T1000 (cell line): ENCODE measurements around the gene TNFRSF19.
A peak's percentile ranks its signal among the peaks of the same experiment; 100 is the strongest.

ENCODE experiments used
- DNase-seq: peaks from one replicate; lab custom pipeline; 2025; ENCODE audit warnings: mixed read lengths; lab: John Stamatoyannopoulos, UW

Gene TNFRSF19

DNA sequence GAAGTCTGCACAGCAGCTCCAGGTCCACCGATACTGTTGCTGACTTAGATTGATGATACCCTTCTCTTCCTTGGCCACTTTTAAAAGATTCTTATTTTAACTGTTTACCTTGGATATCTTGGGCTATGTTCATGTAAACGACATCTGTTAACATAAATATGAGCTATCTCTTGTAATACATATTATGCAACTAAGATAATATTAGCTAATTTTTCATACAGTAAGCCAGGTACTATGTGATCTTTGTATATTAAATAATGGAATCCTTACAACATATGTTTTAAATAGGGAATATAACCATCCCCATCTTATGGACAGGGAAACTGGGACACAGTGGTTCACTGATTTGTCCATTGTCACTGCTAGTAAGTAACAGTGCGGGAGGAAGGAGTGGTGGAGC is 37.9 kb downstream of the TNFRSF19 start:
- DNase-seq, result no peak

DNA sequence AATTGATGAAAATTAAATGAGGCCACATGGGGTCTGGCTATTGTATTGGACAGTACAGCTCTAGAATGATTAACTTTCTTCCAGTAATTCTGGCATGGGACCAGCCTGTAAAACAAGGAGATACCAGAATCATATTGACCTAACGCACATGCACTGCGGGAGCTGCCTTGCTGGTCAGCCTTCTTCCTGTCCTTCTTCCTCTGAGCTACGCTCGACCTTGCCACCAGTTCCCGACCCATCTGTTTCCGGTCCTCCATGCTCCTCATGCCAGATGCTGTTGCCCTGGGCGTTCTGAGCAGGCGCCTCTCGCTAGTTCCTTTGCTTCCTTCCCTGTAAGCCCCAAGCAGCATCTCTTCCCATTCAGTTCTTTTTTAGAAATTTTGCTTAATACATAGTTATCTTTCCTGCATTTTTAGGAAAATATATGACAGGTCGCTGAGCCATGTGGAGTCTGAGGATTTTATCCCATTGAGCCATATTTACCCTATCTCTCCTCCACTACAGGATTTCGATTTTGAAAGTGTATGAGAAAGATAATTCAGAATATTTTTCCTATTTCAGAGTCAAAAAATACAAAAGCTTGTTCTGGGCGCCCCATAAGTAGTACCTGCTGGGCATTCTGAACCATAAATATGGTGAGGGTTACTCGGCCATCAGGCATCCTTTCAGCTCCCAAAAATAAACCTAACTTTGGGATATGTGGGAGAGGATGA is 38.6 kb downstream of the TNFRSF19 start:
- no peak for DNase-seq

DNA sequence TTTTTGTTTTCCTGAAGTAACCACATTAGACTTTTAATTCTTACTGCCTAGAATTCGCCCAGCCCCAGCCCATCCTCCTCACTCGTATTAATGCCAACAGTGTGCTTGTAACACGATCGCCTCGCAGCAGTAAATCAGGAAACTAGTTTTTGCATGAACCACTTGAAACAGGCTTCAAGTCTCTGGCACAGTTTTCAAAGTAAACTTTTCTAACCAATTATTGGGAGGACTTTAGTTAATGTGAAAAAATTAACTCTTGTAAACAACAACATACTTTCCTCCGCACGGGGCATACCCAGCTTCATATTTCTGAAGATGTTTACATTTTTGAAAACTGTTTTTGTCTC is 39.2 kb downstream of the TNFRSF19 start:
- DNase-seq, result no peak

DNA sequence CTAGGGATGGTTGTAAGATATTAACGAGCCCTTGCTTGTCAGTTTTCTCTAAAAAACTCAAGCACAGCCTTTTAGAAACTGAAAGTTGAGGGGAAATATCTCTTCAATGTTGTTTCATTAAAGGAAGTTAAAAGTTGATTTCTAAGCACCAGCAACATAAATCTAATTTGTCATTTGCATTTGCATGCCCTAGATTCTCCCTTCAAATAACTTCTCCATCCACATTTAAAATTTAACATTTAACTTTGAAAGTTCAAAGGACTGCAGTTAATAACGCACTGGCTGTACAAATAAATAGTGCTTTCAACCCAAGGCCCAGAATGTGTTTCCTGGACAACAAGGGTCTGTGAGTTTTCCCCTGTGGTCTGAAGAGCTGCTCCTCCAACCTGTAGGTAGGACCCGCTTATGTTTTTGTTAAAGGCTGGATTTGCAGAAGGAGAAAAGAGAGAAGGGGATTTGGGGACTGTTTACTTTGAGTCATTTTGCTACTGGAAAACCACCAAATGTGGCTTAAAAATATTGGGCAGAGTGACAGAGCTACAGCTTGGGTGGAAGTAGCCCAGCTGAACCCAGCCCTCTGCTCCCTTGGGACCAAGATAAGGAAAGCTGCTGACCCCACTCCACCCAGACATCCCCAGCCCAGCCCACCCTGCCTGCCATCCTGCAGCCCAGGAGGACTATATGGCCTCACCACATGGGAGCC is 39.8 kb downstream of the TNFRSF19 start:
- no peak for DNase-seq

DNA sequence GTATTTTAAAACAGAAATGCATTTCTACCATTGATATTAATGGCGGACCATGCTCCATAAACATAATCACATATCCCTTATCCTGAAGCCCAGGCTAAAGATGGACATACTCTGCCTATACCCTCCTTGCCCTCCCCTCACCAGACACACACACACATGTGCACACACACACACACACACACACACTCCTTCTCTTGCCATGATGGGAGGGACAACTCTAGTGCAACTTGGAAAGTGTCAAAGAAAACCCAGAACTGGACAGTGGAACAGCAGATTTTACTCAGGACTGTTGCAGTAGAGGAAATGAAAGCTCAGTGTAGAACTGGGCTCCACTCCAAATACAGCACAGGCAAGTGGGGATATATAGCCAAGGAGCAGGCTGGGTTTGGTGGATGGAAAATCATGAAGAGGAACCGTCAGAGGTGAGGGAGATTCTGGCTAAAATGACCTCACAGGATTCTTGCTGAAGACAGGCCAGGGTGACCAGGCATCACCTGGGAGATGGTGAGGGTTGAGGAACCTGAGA is 40.8 kb downstream of the TNFRSF19 start:
- no peak for DNase-seq

- DNase-seq, result no peak
These were observed 42.0 kb downstream of the TNFRSF19 start for GRCh38 chr13:23612182-23612581.

DNA sequence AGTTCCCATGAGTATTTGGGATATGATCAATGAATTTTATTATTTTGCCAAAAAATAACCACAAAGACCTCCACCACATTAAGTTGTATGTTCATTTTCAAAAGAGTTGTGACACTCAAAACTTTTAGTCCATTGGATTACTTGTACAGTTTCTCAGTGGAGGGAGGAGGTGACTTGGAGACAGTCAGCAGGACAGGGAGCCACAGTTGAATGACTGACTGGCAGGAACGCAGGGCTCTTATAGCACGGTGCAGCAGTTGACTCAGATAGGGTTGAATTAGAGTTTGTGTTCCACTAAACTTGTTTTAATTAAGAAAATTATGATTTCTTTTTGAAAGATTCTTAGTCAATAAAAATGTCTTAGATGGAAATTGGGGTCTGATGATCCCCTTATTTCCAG is 42.5 kb downstream of the TNFRSF19 start:
- no peak for DNase-seq

- no peak for DNase-seq
These were observed 43.4 kb downstream of the TNFRSF19 start for GRCh38 chr13:23613596-23613995.

DNA sequence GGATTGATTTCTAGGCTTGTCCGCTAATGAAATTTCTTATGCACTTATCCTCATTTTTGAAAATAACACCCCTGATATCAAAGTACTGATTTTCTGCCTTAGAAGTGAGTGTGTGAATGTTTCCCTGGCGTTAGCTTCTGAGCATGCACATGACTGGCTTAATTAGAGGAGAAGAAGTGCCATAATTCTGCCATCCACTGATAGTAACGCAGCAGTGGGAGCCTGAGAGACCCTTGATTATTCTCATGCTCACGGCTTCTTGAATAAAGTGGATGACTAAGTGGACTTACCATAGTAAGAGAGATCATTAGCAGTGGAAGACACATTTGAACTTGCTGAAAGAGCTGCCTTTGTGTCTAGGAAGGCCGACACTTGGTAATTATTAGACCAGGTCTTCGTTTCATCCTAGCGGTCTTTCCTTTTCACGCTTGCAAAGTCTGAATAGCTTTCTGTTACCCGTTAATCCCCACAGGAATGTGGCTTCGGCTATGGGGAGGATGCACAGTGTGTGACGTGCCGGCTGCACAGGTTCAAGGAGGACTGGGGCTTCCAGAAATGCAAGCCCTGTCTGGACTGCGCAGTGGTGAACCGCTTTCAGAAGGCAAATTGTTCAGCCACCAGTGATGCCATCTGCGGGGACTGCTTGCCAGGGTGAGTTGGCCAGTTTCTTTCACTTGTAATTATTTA is 45.3 kb downstream of the TNFRSF19 start:
- no peak for DNase-seq

DNA sequence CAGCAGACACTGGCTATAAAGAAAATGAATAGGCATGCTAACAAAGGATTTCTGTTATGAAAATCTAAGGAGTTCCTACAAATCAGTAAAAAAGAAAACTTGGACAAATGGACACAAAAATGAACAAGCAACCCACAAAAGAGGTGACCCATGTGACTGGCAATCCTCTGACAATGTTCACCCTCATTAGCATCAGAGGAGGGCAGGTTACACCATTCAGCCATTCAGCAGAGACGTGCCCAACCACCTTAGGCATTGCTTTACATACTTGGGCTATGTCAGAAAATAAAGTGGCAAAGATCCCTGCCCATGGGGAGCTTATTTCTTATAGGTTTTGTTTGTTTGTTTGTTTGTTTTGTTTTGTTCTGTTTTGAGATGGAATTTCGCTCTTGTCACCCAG is 46.0 kb downstream of the TNFRSF19 start:
- DNase-seq, result no peak

- no peak for DNase-seq
These were observed 47.4 kb downstream of the TNFRSF19 start for GRCh38 chr13:23617551-23618024.

GRCh38 chr13:23618341-23618740 is 48.1 kb downstream of the TNFRSF19 start:
- DNase-seq, result no peak

DNA sequence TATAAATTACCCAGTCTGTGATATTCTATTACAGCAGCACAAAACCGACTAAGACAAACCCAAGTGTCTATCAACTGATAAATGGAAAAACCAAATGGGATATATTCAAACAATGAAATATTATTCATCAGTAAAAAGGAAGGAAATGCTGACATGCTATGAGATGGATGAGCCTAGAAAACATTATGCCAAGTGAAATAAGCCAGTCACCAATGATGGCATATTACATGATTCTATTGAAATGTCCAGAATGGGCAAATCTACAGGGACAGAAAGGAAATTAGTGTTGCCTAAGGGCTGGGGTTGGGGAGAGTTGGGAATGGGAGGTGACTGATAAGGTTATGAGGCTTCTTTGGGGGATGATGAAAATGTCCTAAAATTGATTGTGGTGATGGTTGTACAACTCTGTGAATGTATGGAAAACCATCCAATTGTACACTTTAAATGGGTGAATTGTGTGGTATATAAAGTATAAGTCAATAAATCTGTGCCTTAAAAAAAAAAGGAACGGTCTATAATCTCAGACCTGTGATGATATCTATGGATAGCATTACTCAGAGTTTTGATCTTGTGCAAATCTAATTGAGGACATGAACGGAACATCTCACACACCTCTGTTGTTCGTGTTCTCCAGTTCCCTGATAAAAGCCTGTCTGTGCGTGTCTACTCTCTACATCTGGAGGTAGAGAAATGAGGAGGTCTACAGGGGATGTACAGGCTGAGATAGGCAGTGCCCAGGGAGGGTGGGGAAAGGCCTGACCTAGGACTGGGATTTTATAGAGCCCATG is 49.0 kb downstream of the TNFRSF19 start:
- no peak for DNase-seq

- DNase-seq, result no peak
These were observed 50.0 kb downstream of the TNFRSF19 start for GRCh38 chr13:23620211-23620610.

- no peak for DNase-seq
These were observed 50.6 kb downstream of the TNFRSF19 start for GRCh38 chr13:23620613-23621315.

GRCh38 chr13:23621316-23621645 is 51.1 kb downstream of the TNFRSF19 start:
- peak; percentile 15 for DNase-seq

DNA sequence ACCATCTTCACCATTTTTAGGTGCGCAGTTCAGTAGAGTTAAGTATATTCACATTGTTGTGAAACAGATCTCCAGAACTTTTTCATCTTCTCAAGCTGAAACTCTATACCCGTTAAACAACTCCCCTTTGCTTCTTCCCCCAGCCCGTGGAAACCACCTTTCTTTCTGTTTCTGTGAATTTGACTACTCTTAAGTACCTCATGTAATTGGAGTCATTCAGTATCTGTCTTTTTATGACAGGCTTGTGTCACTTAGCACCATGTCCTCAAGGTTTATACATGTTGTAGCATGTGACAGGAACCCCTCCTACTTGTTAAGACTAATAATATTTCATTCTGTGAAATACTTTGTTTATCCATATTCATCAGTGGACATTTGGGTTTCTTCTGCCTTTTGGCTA is 52.8 kb downstream of the TNFRSF19 start:
- DNase-seq, result no peak

- no peak for DNase-seq
These were observed 53.2 kb downstream of the TNFRSF19 start for GRCh38 chr13:23623394-23623793.

DNA sequence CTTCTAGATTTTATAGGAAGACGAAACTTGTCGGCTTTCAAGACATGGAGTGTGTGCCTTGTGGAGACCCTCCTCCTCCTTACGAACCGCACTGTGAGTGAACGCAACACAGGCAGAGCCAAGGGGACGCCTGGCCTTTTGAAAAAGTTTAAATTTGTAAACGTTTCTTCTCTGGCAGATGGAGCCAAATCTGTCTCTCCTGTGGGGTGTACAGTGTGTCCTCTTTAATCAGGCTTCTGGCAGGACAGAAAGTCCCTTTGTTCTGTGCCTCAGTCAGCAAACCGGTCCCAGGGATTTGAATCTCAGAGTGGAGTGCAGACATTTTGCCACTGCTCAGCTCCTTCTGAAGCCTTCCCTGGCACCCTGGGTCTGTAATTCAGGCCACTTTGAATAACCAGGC is 56.5 kb downstream of the TNFRSF19 start:
- DNase-seq, result no peak

- DNase-seq, result no peak
These were observed 57.2 kb downstream of the TNFRSF19 start for GRCh38 chr13:23627410-23627809.

GRCh38 chr13:23628250-23628649 is 58.0 kb downstream of the TNFRSF19 start:
- DNase-seq, result no peak
